SK-N-SH (cell line): ENCODE results near the gene TECR. TPM values are rescaled to one million over a fixed set of nuclear protein-coding genes. Genes with fewer than 3 reads are reported as not detected.

Experiments
- CTCF ChIA-PET: fragments of 300-600, 350-600 bp; formaldehyde crosslinking; extraction: SDS; loops from one replicate; lab custom pipeline; 2021; lab: Yijun Ruan, JAX
- POLR2A ChIA-PET: fragments of 350-600 bp; sonication (Branson Sonifier 250); formaldehyde crosslinking; extraction: SDS; loops from one replicate; lab custom pipeline; 2020; ENCODE audit warnings: antibody characterized with exemption, inconsistent platforms; lab: Yijun Ruan, JAX
- DNase-seq: peaks from one replicate; pipeline ENCODE4 v3.0.0; 2012
- H2AFZ ChIP-seq: fragments of 200-600 bp; sonication (generic); 2 replicates; pipeline ENCODE4 v1.8.1; 2016; ENCODE audit warnings: antibody characterized with exemption, mild to moderate bottlenecking, low read depth
- H3F3A ChIP-seq: fragments of 200-600 bp; sonication (generic); replicated peaks from 2 replicates; pipeline ENCODE3; 2016; ENCODE audit warnings: antibody characterized with exemption, mild to moderate bottlenecking; ENCODE audit not compliant: insufficient read depth
- H3K27ac ChIP-seq, 2 experiments: fragments of 200-500 bp in 1 of 2; fragments of 200-600 bp in 1 of 2; sonication (Bioruptor generic) in 1 of 2; sonication (generic), shearing (Covaris generic) in 1 of 2; 2 replicates each; pipeline versions ENCODE4 v1.5.1 to v1.6.1; 2014 to 2016; ENCODE audit warnings: low read depth in 2 of 2, inconsistent platforms in 1 of 2, low read length in 1 of 2, mild to moderate bottlenecking in 1 of 2, mixed read lengths in 1 of 2
- H3K27me3 ChIP-seq: fragments of 200-600 bp; sonication (generic), shearing (Covaris generic); 2 replicates; pipeline ENCODE4 v1.6.1; 2016; ENCODE audit warnings: mixed run types; ENCODE audit not compliant: insufficient read depth
- H3K36me3 ChIP-seq, 2 experiments: fragments of 200-500 bp in 1 of 2; fragments of 200-600 bp in 1 of 2; sonication (Bioruptor generic) in 1 of 2; sonication (generic) in 1 of 2; replicated peaks in 1 of 2; 2 replicates each; pipeline versions ENCODE3 to v1.5.1; 2014 to 2016; ENCODE audit warnings: low read length in 1 of 2, mild to moderate bottlenecking in 1 of 2; ENCODE audit not compliant: insufficient read depth in 2 of 2, control insufficient read depth in 1 of 2
- H3K4me1 ChIP-seq, 2 experiments: fragments of 200-500 bp in 1 of 2; fragments of 200-600 bp in 1 of 2; sonication (Bioruptor generic) in 1 of 2; sonication (generic), shearing (Covaris generic) in 1 of 2; 2 replicates each; pipeline versions ENCODE4 v1.5.1 to v1.6.1; 2014 to 2016; ENCODE audit warnings: low read depth in 1 of 2, low read length in 1 of 2, mixed run types in 1 of 2; ENCODE audit not compliant: insufficient read depth in 2 of 2, control insufficient read depth in 1 of 2
- H3K4me2 ChIP-seq: fragments of 200-600 bp; sonication (generic), shearing (Covaris generic); 2 replicates; pipeline ENCODE4 v1.6.1; 2017; ENCODE audit warnings: mixed run types
- H3K4me3 ChIP-seq, 2 experiments: fragments of 200-500 bp in 1 of 2; fragments of 200-600 bp in 1 of 2; sonication (Bioruptor generic) in 1 of 2; sonication (generic), shearing (Covaris generic) in 1 of 2; 2 replicates each; pipeline versions ENCODE4 v1.5.1 to v1.8.1; 2014 to 2016; ENCODE audit warnings: low read depth in 2 of 2, inconsistent platforms in 1 of 2, low read length in 1 of 2, mild to moderate bottlenecking in 1 of 2, mixed read lengths in 1 of 2, moderate library complexity in 1 of 2
- H3K79me2 ChIP-seq: fragments of 200-600 bp; sonication (generic); 2 replicates; pipeline ENCODE4 v1.8.1; 2017; ENCODE audit warnings: mild to moderate bottlenecking; ENCODE audit not compliant: insufficient read depth
- H3K9ac ChIP-seq: fragments of 200-600 bp; sonication (generic); 2 replicates; pipeline ENCODE4 v1.6.1; 2017; ENCODE audit warnings: mixed run types
- H3K9me2 ChIP-seq: fragments of 200-600 bp; sonication (generic); 2 replicates; pipeline ENCODE4 v1.6.1; 2017; ENCODE audit warnings: mixed run types
- H3K9me3 ChIP-seq: fragments of 200-600 bp; sonication (generic); 2 replicates; pipeline ENCODE4 v1.6.1; 2017; ENCODE audit warnings: mixed run types, mild to moderate bottlenecking, moderate library complexity
- H4K20me1 ChIP-seq: fragments of 200-600 bp; sonication (generic); 2 replicates; pipeline ENCODE4 v1.6.1; 2017; ENCODE audit warnings: mild to moderate bottlenecking, mixed run types; ENCODE audit not compliant: insufficient read depth
- EP300 ChIP-seq, 2 experiments: IDR thresholded peaks; 2 replicates each; pipeline versions ENCODE4 v1.4.0 to v1.6.1; 2012; ENCODE audit warnings: borderline replicate concordance in 1 of 2, low read depth in 1 of 2, low read length in 1 of 2
- FOSL2 ChIP-seq: IDR thresholded peaks from 2 replicates; pipeline ENCODE4 v1.4.0; 2012; ENCODE audit warnings: low read depth, mild to moderate bottlenecking, moderate library complexity, borderline replicate concordance
- FOXM1 ChIP-seq: IDR thresholded peaks from 2 replicates; pipeline ENCODE4 v1.4.0; 2012; ENCODE audit warnings: low read depth, mild to moderate bottlenecking
- GATA2 ChIP-seq: sonication (generic); formaldehyde crosslinking; IDR thresholded peaks from 2 replicates; pipeline ENCODE4 v1.5.0; 2020; ENCODE audit warnings: mild to moderate bottlenecking, missing genetic modification reagents
- JUND ChIP-seq: IDR thresholded peaks from 2 replicates; pipeline ENCODE4 v1.4.0; 2012
- MEF2A ChIP-seq: IDR thresholded peaks from 2 replicates; pipeline ENCODE4 v1.4.0; 2012; ENCODE audit warnings: low read depth, borderline replicate concordance
- NFIC ChIP-seq: IDR thresholded peaks from 2 replicates; pipeline ENCODE4 v1.4.0; 2012; ENCODE audit warnings: borderline replicate concordance
- NRF1 ChIP-seq: IDR thresholded peaks from 2 replicates; pipeline ENCODE4 v1.6.1; 2012; ENCODE audit warnings: low read depth, mild to moderate bottlenecking, low read length
- POLR2AphosphoS5 ChIP-seq: IDR thresholded peaks from 2 replicates; pipeline ENCODE4 v1.6.1; 2012; ENCODE audit warnings: low read depth, low read length
- RCOR1 ChIP-seq: fragments of 150-350 bp; IDR thresholded peaks from 2 replicates; pipeline ENCODE4 v1.6.1; 2017; ENCODE audit warnings: antibody characterized with exemption, low read length
- RFX5 ChIP-seq: IDR thresholded peaks from 2 replicates; pipeline ENCODE4 v1.6.1; 2012; ENCODE audit warnings: mild to moderate bottlenecking, improper control_type of control experiment, low read length
- SMC3 ChIP-seq: IDR thresholded peaks from 2 replicates; pipeline ENCODE4 v1.6.1; 2012; ENCODE audit warnings: low read depth, low read length, improper control_type of control experiment
- YY1 ChIP-seq: IDR thresholded peaks from 2 replicates; pipeline ENCODE4 v1.4.0; 2012; ENCODE audit warnings: low read depth, mild to moderate bottlenecking
- WGBS: methylation state at CpG from one replicate; pipeline ENCODE4 v1.1.6; 2017; ENCODE audit warnings: low lambda C conversion rate; 5-methylcytosine and 5-hydroxymethylcytosine counted together
- polyA plus RNA-seq, 3 experiments: library from polyadenylated mRNA; depleted of rRNA; stranded (reverse); fragments of >200 nt; gene quantifications; 2 replicates each; pipeline ENCODE4 v1.2.3, GENCODE V29; 2012
- TF ChIP-seq, protein P1 (sequence below): IDR thresholded peaks from 2 replicates; pipeline ENCODE4; 2012
- TF ChIP-seq, protein P2 (sequence below): fragments of 150-350 bp; IDR thresholded peaks from 2 replicates; pipeline ENCODE4 v1.6.1; 2017; ENCODE audit warnings: antibody characterized with exemption, low read length, low read depth, borderline replicate concordance
- TF ChIP-seq, protein P3 (sequence below): IDR thresholded peaks from 2 replicates; pipeline ENCODE4 v1.4.0; 2012; ENCODE audit warnings: low read depth
- TF ChIP-seq, protein P4 (sequence below): IDR thresholded peaks from 2 replicates; pipeline ENCODE4 v1.4.0; 2012; ENCODE audit warnings: low read depth, borderline replicate concordance
- TF ChIP-seq, protein P5 (sequence below): fragments of 150-350 bp; IDR thresholded peaks from 2 replicates; pipeline ENCODE4 v1.6.1; 2016; ENCODE audit warnings: mild to moderate bottlenecking, low read depth, low read length
- TF ChIP-seq, protein P6 (sequence below): IDR thresholded peaks from 2 replicates; pipeline ENCODE4 v1.6.1; 2012; ENCODE audit warnings: mild to moderate bottlenecking, low read depth, low read length, moderate library complexity

TECR gene
- polyA plus RNA-seq, 1 of the 3 experiments (the other 2 are of a cell fraction): 110 TPM

DNA sequence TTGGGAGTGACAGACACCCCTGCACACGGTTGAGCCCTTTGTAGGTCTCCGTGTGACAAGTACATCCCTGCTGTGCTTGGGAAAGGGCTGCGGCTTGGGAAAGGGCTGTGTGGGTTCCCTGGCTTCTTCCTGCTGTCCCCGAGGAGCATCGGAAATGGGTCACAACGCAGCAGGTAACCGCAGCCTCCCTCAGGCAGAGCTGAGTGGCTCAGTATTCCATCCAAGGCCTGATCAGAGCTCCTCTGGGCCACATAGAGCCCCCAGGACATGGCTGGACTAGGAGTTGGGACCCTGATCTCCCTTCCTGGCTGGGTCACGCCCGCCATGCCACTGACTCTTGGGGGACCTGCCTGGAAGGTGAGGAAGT lies 16.3 kb downstream of the TECR start:
- no peaks in the 10 kb centered on the region for H3K9me3 ChIP-seq
- no peaks in the 10 kb centered on the region for H3K9me2 ChIP-seq
- H3K27ac ChIP-seq: no peak overlapping the region
- no peak for DNase-seq
- POLR2A ChIA-PET: no interaction called here
- H3F3A ChIP-seq: no peaks in the 10 kb centered on the region
- no peaks in the 10 kb centered on the region for H3K36me3 ChIP-seq
- TF ChIP-seq EP300 (IDR thresholded peaks at IDR 0.05; ENCODE audit: borderline replicate concordance in 1 of 2, low read depth in 1 of 2, low read length in 1 of 2) (no peak), RCOR1 (no peak), JUND (no peak), NRF1 (no peak), YY1 (no peak), MEF2A (no peak), FOXM1 (no peak), FOSL2 (no peak), SMC3 (no peak), GATA2 (no peak), RFX5 (no peak), POLR2AphosphoS5 (no peak), NFIC (no peak)
- TF ChIP-seq, protein P1, sequence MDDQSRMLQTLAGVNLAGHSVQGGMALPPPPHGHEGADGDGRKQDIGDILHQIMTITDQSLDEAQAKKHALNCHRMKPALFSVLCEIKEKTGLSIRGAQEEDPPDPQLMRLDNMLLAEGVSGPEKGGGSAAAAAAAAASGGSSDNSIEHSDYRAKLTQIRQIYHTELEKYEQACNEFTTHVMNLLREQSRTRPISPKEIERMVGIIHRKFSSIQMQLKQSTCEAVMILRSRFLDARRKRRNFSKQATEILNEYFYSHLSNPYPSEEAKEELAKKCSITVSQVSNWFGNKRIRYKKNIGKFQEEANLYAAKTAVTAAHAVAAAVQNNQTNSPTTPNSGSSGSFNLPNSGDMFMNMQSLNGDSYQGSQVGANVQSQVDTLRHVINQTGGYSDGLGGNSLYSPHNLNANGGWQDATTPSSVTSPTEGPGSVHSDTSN: no peak
- TF ChIP-seq, protein P2, sequence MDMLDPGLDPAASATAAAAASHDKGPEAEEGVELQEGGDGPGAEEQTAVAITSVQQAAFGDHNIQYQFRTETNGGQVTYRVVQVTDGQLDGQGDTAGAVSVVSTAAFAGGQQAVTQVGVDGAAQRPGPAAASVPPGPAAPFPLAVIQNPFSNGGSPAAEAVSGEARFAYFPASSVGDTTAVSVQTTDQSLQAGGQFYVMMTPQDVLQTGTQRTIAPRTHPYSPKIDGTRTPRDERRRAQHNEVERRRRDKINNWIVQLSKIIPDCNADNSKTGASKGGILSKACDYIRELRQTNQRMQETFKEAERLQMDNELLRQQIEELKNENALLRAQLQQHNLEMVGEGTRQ: no peak
- TF ChIP-seq, protein P3, sequence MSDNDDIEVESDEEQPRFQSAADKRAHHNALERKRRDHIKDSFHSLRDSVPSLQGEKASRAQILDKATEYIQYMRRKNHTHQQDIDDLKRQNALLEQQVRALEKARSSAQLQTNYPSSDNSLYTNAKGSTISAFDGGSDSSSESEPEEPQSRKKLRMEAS: no peak
- TF ChIP-seq, protein P4, sequence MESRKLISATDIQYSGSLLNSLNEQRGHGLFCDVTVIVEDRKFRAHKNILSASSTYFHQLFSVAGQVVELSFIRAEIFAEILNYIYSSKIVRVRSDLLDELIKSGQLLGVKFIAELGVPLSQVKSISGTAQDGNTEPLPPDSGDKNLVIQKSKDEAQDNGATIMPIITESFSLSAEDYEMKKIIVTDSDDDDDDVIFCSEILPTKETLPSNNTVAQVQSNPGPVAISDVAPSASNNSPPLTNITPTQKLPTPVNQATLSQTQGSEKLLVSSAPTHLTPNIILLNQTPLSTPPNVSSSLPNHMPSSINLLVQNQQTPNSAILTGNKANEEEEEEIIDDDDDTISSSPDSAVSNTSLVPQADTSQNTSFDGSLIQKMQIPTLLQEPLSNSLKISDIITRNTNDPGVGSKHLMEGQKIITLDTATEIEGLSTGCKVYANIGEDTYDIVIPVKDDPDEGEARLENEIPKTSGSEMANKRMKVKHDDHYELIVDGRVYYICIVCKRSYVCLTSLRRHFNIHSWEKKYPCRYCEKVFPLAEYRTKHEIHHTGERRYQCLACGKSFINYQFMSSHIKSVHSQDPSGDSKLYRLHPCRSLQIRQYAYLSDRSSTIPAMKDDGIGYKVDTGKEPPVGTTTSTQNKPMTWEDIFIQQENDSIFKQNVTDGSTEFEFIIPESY: no peak
- TF ChIP-seq, protein P5, sequence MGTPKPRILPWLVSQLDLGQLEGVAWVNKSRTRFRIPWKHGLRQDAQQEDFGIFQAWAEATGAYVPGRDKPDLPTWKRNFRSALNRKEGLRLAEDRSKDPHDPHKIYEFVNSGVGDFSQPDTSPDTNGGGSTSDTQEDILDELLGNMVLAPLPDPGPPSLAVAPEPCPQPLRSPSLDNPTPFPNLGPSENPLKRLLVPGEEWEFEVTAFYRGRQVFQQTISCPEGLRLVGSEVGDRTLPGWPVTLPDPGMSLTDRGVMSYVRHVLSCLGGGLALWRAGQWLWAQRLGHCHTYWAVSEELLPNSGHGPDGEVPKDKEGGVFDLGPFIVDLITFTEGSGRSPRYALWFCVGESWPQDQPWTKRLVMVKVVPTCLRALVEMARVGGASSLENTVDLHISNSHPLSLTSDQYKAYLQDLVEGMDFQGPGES: no peak
- TF ChIP-seq, protein P6, sequence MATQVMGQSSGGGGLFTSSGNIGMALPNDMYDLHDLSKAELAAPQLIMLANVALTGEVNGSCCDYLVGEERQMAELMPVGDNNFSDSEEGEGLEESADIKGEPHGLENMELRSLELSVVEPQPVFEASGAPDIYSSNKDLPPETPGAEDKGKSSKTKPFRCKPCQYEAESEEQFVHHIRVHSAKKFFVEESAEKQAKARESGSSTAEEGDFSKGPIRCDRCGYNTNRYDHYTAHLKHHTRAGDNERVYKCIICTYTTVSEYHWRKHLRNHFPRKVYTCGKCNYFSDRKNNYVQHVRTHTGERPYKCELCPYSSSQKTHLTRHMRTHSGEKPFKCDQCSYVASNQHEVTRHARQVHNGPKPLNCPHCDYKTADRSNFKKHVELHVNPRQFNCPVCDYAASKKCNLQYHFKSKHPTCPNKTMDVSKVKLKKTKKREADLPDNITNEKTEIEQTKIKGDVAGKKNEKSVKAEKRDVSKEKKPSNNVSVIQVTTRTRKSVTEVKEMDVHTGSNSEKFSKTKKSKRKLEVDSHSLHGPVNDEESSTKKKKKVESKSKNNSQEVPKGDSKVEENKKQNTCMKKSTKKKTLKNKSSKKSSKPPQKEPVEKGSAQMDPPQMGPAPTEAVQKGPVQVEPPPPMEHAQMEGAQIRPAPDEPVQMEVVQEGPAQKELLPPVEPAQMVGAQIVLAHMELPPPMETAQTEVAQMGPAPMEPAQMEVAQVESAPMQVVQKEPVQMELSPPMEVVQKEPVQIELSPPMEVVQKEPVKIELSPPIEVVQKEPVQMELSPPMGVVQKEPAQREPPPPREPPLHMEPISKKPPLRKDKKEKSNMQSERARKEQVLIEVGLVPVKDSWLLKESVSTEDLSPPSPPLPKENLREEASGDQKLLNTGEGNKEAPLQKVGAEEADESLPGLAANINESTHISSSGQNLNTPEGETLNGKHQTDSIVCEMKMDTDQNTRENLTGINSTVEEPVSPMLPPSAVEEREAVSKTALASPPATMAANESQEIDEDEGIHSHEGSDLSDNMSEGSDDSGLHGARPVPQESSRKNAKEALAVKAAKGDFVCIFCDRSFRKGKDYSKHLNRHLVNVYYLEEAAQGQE: no peak
- TF ChIP-seq, all 33 proteins: peak for 0
- Histone ChIP-seq H3K9ac (no peak overlapping the region), H3K4me2 (no peak overlapping the region), H3K4me1 (peaks cover 0 to 4% of the 10 kb centered on the region in 2 experiments; a peak in 1 of 4 replicates), H3K79me2 (peaks cover 40% of the 10 kb centered on the region), H3K27me3 (no peaks in the 10 kb centered on the region), H3K4me3 (no peak overlapping the region), H2AFZ (no peak overlapping the region), H4K20me1 (no peaks in the 10 kb centered on the region)
- 96% methylated on average over 8 of the region's 9 CpGs for WGBS
- CTCF ChIA-PET: interaction anchor here (1.3 to 3.5 kb wide), 2 partner anchors 9 to 11 kb away, joined by 3 to 35 read pairs; no protein-coding TSS in a partner anchor
